ENCODE measurements around the gene ZNF268. TPM values are rescaled to one million over a fixed set of nuclear protein-coding genes. Genes with fewer than 3 reads are reported as not detected.

ZNF268 gene
- total RNA-seq, 1 experiment from 2014 or later: 22.4 TPM

- H3K4me3 ChIP-seq (ENCODE audit: low read depth in 2 of 2, low read length in 2 of 2): no peak overlapping the region
- in situ Hi-C loops (cut with HindIII; ENCODE audit: low pct_unique_long_range_greater_than_20kb, low sequenced_read_pairs) (no loop called here), intact Hi-C loops (cut with micrococcal nuclease; ENCODE audit: unreplicated experiment) (no loop called here)
- no peaks in the 10 kb centered on the region for H3K4me1 ChIP-seq (ENCODE audit: control insufficient read depth, insufficient read depth, low read length)
- ATAC-seq (no peak), DNase-seq (ENCODE audit: low read depth, low spot score) (no peak)
- H3K27me3 ChIP-seq (ENCODE audit: control insufficient read depth, insufficient read depth, low read length): no peaks in the 10 kb centered on the region
- peaks cover 70% of the 10 kb centered on the region for H3K9me3 ChIP-seq (ENCODE audit: control insufficient read depth, insufficient read depth, low read depth, low read length)
- no TSS peak for BruUV-seq (replicated peaks)
- ChIA-PET POLR2A (no interaction called here), CTCF (no interaction called here)
- no peak overlapping the region for H3K27ac ChIP-seq (ENCODE audit: low read length)
- TF ChIP-seq TCF7L2 (IDR thresholded peaks at IDR 0.05; ENCODE audit: low read depth, low read length) (no peak), CTCF (IDR thresholded peaks at IDR 0.05) (no peak), REST (IDR thresholded peaks at IDR 0.05; ENCODE audit: insufficient read depth in 1 of 2, low read depth in 2 of 2, low read length in 1 of 2) (no peak), POLR2AphosphoS5 (IDR thresholded peaks at IDR 0.05; ENCODE audit: low read depth, low read length) (no peak), SIN3A (IDR thresholded peaks at IDR 0.05; ENCODE audit: borderline replicate concordance, insufficient read depth, low read depth, low read length) (no peak)
- H3K36me3 ChIP-seq (ENCODE audit: control insufficient read depth, insufficient read depth, low read length): peaks cover 13% of the 10 kb centered on the region
Observed at GRCh38 chr12:133206390-133206789, 25.1 kb downstream of the ZNF268 start.

GRCh38 chr12:133215724-133216123 is 34.4 kb downstream of the ZNF268 start:
- no peak overlapping the region for H3K27ac ChIP-seq (ENCODE audit: low read length)
- H3K4me3 ChIP-seq (ENCODE audit: low read depth in 2 of 2, low read length in 2 of 2): no peak overlapping the region
- intact Hi-C loops (cut with micrococcal nuclease; ENCODE audit: unreplicated experiment): no loop called here
- no peaks in the 10 kb centered on the region for H3K27me3 ChIP-seq (ENCODE audit: control insufficient read depth, insufficient read depth, low read length)
- peaks cover 6% of the 10 kb centered on the region; the same call in 1 of the 2 replicates for H3K9me3 ChIP-seq (ENCODE audit: control insufficient read depth, insufficient read depth, low read depth, low read length)
- TF ChIP-seq TCF7L2 (IDR thresholded peaks at IDR 0.05; ENCODE audit: low read depth, low read length) (no peak), SIN3A (IDR thresholded peaks at IDR 0.05; ENCODE audit: borderline replicate concordance, insufficient read depth, low read depth, low read length) (no peak), REST (IDR thresholded peaks at IDR 0.05; ENCODE audit: insufficient read depth in 1 of 2, low read depth in 2 of 2, low read length in 1 of 2) (no peak), POLR2AphosphoS5 (IDR thresholded peaks at IDR 0.05; ENCODE audit: low read depth, low read length) (no peak), CTCF (IDR thresholded peaks at IDR 0.05) (no peak)
- no TSS peak for BruUV-seq (replicated peaks)
- H3K36me3 ChIP-seq (ENCODE audit: control insufficient read depth, insufficient read depth, low read length): no peaks in the 10 kb centered on the region
- in situ Hi-C loops (cut with HindIII; ENCODE audit: low pct_unique_long_range_greater_than_20kb, low sequenced_read_pairs): no loop called here
- ChIA-PET CTCF (no interaction called here), POLR2A (no interaction called here)
- DNase-seq (ENCODE audit: low read depth, low spot score): no peak
- H3K4me1 ChIP-seq (ENCODE audit: control insufficient read depth, insufficient read depth, low read length): no peaks in the 10 kb centered on the region
- ATAC-seq: no peak
